A549 (cell line): ENCODE data around the gene PLAGL2.

Experiments used
- CTCF ChIP-seq: fragments of >200 bp; sonication (Bioruptor Twin); formaldehyde crosslinking; IDR thresholded peaks from 3 replicates; pipeline ENCODE4 v1.5.1; 2016
- EP300 ChIP-seq, 2 experiments: fragments of >200 bp; sonication (Bioruptor Twin); formaldehyde crosslinking; IDR thresholded peaks; 2 replicates in 1 of 2; 3 replicates in 1 of 2; pipeline ENCODE4 v1.6.1; 2016 to 2017
- POLR2A ChIP-seq: IDR thresholded peaks from 2 replicates; pipeline ENCODE4 v1.6.1; 2012; ENCODE audit warnings: mild to moderate bottlenecking, low read length

GRCh38 chr20:32189691-32190615, 17.6 kb downstream of the PLAGL2 start:
- no peak for TF ChIP-seq EP300 (IDR thresholded peaks at IDR 0.05)
- no peak for TF ChIP-seq CTCF
- no peak for TF ChIP-seq POLR2A
